Loucy (cell line): ENCODE results near the gene EEFSEC.

Experiments used
- EZH2phosphoT487 ChIP-seq: fragments of 200-600 bp; IDR thresholded peaks from 2 replicates; pipeline ENCODE4 v1.6.1; 2018; ENCODE audit warnings: antibody characterized with exemption, mild to moderate bottlenecking, moderate library complexity, borderline replicate concordance
- TF ChIP-seq, protein P1 (sequence below): fragments of 200-600 bp; sonication (generic); conservative IDR thresholded peaks from 2 replicates; pipeline ENCODE4 v1.5.1; 2014; ENCODE audit warnings: mild to moderate bottlenecking, antibody characterized with exemption, low read length

DNA sequence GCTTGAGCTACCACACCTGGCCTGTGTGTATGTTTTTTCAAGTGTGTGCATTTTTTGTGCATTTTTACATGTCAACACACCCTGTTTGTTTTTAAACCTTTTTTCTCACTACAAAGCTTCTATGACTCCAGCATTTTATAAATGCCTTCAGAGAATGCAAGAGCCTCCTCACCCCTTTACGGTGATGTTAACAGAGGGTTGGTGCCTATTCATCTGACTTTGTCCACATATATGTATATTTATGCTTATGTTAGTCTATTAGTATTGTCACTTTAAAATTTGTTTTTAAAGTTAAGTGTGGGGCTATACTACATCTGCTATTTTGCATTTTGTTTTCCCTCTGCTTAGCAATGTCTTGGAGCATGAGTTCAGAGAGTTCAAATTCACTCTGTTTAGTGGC is 45.8 kb downstream of the EEFSEC start:
- TF ChIP-seq, protein P1, sequence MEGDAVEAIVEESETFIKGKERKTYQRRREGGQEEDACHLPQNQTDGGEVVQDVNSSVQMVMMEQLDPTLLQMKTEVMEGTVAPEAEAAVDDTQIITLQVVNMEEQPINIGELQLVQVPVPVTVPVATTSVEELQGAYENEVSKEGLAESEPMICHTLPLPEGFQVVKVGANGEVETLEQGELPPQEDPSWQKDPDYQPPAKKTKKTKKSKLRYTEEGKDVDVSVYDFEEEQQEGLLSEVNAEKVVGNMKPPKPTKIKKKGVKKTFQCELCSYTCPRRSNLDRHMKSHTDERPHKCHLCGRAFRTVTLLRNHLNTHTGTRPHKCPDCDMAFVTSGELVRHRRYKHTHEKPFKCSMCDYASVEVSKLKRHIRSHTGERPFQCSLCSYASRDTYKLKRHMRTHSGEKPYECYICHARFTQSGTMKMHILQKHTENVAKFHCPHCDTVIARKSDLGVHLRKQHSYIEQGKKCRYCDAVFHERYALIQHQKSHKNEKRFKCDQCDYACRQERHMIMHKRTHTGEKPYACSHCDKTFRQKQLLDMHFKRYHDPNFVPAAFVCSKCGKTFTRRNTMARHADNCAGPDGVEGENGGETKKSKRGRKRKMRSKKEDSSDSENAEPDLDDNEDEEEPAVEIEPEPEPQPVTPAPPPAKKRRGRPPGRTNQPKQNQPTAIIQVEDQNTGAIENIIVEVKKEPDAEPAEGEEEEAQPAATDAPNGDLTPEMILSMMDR = no peak
- TF ChIP-seq EZH2phosphoT487 = no peak
